GM12892 (cell line): Measurements from ENCODE around the gene EMILIN1.

Experiments
- DNase-seq: peaks from one replicate; pipeline ENCODE4 v3.0.0; 2011; ENCODE audit not compliant: insufficient read length
- FAIRE-seq: peaks from 2 replicates; lab custom pipeline; 2011; peaks lifted over from hg19 to GRCh38; lab: Jason Lieb, UNC
- POLR2A ChIP-seq: IDR thresholded peaks from 2 replicates; pipeline ENCODE4 v1.6.1; 2011; ENCODE audit warnings: low read depth, low read length, control low read depth
- POLR2AphosphoS5 ChIP-seq: IDR thresholded peaks from 2 replicates; pipeline ENCODE4 v1.6.1; 2011; ENCODE audit warnings: low read depth, low read length, control low read depth
- TAF1 ChIP-seq: IDR thresholded peaks from 2 replicates; pipeline ENCODE4 v1.6.1; 2011; ENCODE audit warnings: low read depth, mild to moderate bottlenecking, control low read depth, low read length, borderline replicate concordance

Gene EMILIN1

DNA sequence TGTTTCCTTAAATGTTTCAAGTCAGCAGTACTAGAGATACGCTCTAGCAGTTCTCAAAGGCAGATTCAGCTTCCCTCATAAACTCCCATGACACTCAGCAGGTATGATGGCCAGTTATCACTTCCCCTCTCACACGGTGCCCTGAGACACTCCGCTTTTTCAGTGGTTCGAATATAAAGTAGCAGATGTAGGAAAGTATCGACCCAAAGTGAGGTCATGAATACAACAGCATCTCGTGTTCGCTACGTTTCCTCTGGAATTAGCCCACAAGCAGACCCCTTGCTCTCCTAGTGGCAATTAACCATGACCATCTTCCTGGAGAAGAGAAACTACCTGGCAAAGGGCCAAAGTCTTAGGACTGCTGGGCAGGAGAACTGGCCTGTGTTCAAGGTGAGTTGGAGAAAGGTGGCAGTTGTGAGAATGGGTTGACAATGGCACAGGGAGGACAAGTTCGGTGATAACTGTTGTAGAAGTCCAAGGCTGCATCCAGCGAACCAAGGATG lies 36.2 kb upstream of the EMILIN1 start:
- peak; percentile 89 for FAIRE-seq
- TF ChIP-seq TAF1 (no peak), POLR2A (0 out of 2 replicates have a peak, but pooled peaks have one; percentile 13)
- no peak for DNase-seq

DNA sequence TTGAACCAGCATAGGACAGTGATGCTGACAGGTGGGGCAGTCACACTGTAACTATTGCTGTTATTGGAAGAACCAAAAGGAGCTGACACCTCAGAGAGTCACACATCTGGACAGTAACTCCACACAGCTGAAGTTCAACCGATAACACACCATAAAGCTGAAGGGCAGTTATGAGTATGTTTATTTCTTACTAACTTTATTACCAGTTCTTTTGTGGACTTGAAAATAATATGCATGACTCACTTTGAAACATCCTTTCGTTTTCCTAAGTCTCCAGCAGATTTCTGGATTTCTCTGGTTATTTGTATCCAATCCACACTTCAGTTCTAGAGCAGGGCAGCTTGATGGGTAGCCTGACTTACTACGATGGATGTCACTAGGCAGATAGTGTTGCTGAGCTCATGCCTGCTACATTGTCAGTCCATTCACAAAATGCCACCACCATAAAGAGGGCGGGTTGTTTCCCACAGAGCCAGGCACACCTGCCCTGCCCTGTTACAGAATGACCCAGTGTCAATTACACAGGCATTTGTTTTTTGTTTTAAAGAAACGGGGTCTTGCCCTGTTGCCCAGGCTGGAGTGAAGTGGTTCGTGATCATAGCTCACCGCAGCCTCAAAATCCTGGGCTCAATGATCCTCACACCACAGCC lies 35.3 kb upstream of the EMILIN1 start:
- no peak for FAIRE-seq
- TF ChIP-seq TAF1 (no peak), POLR2AphosphoS5 (no peak), POLR2A (no peak)
- DNase-seq: no peak

DNA sequence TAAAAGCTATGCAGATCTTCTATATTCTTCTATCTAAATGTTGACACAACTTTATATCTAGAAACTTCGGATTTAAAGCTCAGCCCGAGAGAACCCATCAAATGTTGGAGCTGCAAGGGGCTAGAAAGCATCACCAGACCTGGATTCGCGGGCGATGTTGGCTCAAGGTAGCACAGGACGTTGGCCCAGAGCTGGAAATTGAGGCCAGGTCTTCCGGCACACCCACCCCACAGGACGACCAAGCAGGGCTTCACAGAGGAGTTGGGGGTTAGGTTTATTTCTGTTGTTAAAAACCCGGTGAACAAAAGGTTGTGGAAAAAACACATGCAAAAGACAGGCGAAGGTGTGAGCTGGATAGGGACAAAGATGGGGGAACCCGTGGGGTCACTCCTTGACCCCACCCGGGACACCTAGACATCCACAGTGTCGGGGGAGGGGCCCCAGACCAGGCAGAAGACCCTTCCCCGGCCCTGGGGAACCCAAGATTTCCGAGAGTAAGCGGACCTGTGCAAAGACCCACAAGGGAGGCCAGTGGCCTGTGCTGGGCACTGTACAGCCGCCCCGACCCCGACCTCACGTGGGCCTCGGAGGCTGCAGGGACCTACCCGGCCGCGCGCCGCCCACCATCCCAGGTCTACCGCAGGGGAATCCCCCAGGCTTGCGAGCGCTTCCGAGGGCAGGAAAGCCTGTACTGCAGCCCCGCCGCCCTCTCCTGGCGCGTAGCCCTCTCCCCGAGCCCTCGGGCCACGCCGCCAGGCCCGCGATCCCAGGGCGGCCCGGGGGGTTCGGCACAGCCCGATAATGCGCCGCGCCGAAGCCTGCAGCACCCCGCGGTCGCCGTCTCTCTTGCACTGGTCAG lies 28.8 kb upstream of the EMILIN1 start:
- DNase-seq (peak; percentile 80), FAIRE-seq (peak; percentile 17)
- TF ChIP-seq POLR2AphosphoS5 (no peak), TAF1 (no peak), POLR2A (no peak)

DNA sequence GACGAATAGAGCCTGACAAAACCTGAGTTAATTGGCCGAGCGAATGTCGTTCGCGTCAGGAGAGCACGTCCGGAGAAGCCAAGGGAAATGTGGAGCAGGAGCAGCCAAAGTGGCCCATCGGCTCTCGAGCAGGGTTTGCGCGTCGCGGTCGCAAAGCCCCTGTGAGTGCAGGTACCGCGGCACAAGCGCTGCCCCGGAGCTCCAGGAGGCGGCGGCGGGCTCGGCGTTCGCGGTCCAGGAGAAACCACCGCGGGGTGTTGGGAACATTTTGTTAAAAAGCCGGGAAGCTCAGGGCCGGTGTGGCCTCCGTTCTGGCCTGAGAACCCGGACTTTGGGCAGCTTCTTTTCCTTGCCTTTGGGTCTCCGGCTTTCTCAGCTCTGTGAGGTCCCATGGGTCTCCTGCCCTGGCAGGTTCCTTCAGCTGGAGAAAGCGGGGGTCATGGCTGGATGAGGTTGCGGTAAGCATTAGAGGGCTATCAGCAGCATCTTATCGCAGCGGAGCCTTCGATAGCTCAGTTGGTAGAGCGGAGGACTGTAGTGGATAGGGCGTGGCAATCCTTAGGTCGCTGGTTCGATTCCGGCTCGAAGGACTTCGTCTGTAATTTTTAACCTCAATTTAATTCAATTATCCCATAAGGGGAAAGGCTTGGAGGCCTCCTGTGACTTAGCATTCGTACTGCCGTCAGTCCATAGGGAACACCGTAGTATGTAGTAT lies 28.0 kb upstream of the EMILIN1 start:
- peak; percentile 88 for FAIRE-seq
- TF ChIP-seq TAF1: no peak
- TF ChIP-seq POLR2A: no peak; the same call in 1 of the 2 replicates
- TF ChIP-seq POLR2AphosphoS5: no peak
- DNase-seq: peak; percentile 83

DNA sequence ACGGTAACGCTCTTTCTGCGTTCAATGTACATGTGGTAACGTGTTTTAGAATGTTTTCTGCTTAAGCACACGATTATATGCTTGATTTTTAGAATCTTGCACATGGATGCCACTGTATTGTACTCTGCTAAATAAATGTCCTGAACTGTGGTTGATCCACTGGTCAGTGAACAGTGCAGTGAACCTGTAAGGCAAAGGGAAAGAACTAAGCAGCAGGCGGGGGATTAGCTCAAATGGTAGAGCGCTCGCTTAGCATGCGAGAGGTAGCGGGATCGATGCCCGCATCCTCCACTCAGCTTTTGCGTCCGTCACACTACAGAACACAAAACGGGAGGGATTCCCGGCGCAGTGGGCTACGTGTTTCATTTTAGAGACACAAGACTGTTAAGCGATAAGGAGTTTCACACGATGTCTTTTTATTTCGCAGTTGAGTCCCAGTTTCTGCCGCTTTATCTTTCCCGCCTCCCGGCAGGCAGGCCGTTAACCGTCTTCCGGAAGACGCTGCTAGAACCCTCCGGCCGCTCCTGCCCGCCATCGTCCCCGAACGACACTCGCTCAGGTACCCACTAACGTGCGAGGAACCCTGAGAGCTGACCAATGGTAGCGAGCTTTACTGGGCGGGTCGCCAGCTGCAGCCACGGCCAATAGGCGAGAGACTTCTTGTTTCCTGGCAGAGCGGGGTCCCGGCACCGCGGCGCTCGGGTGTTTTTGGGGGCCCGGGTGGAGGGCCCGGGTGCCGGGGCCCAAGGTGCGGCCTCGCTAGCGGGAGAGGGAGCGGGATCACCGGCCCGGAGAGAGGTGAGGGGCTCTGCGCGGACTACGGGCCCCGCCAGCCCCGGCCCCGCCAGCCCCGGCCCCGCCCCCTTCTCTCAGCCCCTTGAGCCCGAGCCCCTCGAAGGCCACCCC lies 27.2 kb upstream of the EMILIN1 start, which contains the start of gene AGBL5:
AGBL5 (plus strand) TSS at position 673 of the 906 bp plus-strand sequence. CDS start 1,291 bp downstream, outside the sequence.
- DNase-seq (peak; percentile 100), FAIRE-seq (peak; percentile 87)
- TF ChIP-seq POLR2AphosphoS5: peak; percentile 66; the same call in 1 of the 2 replicates
- TF ChIP-seq POLR2A: peak; percentile 79
- peak; percentile 60; the same call in 1 of the 2 replicates for TF ChIP-seq TAF1

DNA sequence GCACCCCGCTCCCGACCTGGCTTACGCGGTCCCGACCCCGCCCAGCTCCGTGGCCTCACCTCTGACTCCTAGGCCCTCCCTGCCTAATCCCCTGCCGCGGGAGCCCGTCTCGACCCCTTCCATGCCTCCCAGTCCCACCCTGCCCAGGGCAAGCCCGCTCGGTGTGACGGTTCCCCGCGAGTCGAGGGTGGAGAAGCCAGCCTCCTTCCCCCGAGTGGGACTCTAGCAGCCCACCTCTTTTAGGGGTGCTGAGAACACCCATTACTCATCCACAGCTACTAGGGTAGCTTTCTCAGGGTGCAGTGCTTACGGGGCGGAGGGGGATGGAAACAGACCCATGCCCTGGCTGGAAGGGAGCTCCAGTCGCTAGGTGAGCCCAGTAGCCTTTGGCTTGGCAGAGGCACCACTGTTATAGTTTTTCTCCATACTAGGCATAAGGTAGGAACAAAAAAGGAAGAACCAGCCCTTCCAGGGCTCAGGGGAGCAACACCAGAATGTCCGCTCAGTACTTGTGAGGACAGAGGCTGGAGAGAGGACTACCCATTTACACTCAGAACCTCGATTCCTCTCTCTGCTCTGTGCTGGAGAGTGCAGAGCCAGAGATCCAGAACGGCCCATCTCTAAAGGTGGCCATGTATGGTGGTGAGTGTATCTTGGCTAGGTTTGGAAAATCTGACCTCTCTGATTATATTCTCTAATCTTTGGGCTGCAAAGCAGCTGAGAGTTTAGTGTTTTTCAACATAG lies 26.3 kb upstream of the EMILIN1 start:
- TF ChIP-seq POLR2AphosphoS5 (no peak), POLR2A (no peak), TAF1 (no peak)
- FAIRE-seq (no peak), DNase-seq (no peak)

DNA sequence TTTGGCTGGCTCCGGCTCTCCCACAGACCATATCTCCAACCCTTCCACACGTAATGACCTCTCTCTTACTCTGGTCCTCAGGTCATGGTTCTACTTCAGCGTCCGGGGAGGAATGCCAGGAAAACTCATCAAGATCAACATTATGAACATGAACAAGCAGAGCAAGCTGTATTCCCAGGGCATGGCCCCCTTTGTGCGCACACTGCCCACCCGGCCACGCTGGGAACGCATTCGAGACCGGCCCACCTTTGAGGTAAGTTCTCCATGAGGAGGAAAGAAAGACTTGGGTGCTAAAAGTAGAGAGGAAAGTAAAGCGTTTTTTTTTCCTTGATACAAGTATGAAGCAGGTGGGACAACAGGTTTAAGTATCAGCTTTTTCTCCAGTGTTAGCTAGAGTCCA lies 25.1 kb upstream of the EMILIN1 start:
- DNase-seq: no peak
- no peak for FAIRE-seq
- TF ChIP-seq TAF1: no peak

DNA sequence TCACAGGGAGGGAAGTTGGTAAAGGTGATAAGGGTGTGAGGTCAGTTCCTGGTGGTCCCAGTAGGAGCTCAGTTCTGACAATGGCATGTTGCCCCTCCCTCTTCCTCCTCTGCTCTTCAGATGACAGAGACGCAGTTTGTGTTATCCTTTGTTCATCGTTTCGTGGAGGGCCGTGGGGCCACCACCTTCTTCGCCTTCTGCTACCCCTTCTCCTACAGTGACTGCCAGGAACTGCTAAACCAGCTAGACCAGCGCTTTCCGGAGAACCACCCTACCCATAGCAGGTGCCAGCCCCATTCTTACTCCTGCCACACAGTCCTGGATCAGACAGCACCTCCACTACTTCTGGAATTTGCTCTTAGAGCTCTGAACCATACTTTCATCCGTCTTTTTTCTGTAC lies 24.6 kb upstream of the EMILIN1 start:
- DNase-seq (no peak), FAIRE-seq (no peak)
- TF ChIP-seq POLR2AphosphoS5 (no peak), TAF1 (no peak), POLR2A (no peak)

DNA sequence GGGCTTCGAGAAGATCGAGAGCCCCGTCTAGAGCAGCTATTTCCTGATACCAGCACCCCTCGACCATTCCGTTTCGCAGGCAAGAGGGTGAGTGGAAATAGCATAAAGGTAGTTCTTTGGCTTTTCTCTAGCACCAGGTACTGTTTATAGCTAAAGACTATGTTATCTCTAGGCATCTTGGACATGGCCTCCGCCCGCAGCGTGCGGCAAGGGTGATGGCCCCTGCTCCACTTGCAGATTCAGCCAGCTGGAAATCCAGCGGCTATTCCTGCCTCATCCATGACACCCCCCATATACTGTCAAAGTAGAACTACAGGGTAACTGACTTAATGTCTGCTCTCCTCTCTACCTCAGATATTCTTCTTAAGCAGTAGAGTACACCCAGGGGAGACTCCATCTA lies 23.7 kb upstream of the EMILIN1 start:
- TF ChIP-seq POLR2AphosphoS5 (no peak), TAF1 (no peak), POLR2A (no peak)
- DNase-seq (no peak), FAIRE-seq (no peak)

DNA sequence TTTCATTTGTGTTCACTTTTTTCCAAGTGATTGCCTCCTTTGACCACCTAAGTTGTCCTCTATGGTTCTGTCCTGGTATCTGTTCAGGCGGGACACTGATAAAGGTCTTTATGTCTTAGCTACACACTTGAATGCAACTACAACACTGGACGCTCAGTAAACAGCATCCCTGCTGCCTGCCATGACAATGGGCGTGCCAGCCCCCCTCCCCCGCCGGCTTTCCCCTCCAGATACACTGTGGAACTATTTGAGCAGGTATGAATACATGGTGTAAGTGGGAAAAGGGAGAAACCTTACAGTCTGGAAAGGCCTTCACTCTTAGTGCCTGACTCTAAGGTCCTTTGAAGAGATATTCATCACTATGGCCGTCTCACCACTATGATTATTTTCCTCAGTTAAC lies 21.2 kb upstream of the EMILIN1 start:
- FAIRE-seq: no peak
- no peak for DNase-seq
- TF ChIP-seq POLR2AphosphoS5 (no peak), TAF1 (no peak), POLR2A (no peak)
